ENCODE results near the gene TIMM50. TPM values are rescaled to one million over a fixed set of nuclear protein-coding genes. Genes with fewer than 3 reads are reported as not detected.

Gene TIMM50
- total RNA-seq, 1 experiment from 2014 or later = 174 TPM

DNA sequence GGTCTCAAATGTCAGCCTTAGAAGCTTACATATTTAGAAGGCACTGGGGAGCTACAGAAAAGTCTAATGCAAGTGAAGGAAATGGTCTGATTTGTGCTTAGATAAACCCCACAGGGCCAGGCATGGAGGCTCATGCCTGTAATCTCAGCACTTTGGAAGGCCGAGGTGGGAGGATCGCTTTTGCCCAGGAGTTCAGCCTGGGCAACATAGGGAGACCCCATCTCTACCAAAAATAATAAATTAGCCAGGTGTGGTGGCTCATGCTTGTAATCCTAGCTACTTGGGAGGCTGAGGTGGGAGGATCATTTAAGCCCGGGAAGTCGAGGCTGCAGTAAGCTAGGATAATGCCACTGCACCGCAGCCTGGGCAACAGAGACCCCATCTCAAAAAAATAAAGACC is 15.4 kb downstream of the TIMM50 start:
- DNase-seq (ENCODE audit: low spot score) = no peak
- Histone ChIP-seq H3K27me3 (replicated peaks; ENCODE audit: insufficient read depth, low read depth, low read length, poor library complexity) (peaks cover 20% of the 10 kb centered on the region), H3K36me3 (ENCODE audit: insufficient read depth, low read length, poor library complexity, severe bottlenecking) (peaks cover 8% of the 10 kb centered on the region), H3K4me3 (ENCODE audit: low read depth, low read length, poor library complexity, severe bottlenecking) (no peak overlapping the region), H3K4me1 (ENCODE audit: insufficient read depth, low read length, poor library complexity, severe bottlenecking) (peaks cover 13% of the 10 kb centered on the region), H3K9me3 (ENCODE audit: low read depth, low read length, poor library complexity, severe bottlenecking) (no peaks in the 10 kb centered on the region), H3K27ac (ENCODE audit: low read depth, low read length, poor library complexity, severe bottlenecking) (no peak overlapping the region)
- TF ChIP-seq, protein P1, sequence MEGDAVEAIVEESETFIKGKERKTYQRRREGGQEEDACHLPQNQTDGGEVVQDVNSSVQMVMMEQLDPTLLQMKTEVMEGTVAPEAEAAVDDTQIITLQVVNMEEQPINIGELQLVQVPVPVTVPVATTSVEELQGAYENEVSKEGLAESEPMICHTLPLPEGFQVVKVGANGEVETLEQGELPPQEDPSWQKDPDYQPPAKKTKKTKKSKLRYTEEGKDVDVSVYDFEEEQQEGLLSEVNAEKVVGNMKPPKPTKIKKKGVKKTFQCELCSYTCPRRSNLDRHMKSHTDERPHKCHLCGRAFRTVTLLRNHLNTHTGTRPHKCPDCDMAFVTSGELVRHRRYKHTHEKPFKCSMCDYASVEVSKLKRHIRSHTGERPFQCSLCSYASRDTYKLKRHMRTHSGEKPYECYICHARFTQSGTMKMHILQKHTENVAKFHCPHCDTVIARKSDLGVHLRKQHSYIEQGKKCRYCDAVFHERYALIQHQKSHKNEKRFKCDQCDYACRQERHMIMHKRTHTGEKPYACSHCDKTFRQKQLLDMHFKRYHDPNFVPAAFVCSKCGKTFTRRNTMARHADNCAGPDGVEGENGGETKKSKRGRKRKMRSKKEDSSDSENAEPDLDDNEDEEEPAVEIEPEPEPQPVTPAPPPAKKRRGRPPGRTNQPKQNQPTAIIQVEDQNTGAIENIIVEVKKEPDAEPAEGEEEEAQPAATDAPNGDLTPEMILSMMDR (conservative IDR thresholded peaks at IDR 0.05; ENCODE audit: low read depth, low read length) = no peak
- TF ChIP-seq EZH2 (IDR thresholded peaks at IDR 0.05; ENCODE audit: borderline replicate concordance, low read depth, low read length, poor library complexity, severe bottlenecking) = no peak
- ChIA-PET CTCF (interaction anchor here (0.6 kb wide), 1 partner anchor 56 kb away, joined by 3 read pairs; no protein-coding TSS in a partner anchor), POLR2A (ENCODE audit: low non-redundant PET) (no interaction called here)
- no TSS peak for BruUV-seq (replicated peaks)
- intact Hi-C loops (cut with micrococcal nuclease; ENCODE audit: unreplicated experiment) = no loop called here

DNA sequence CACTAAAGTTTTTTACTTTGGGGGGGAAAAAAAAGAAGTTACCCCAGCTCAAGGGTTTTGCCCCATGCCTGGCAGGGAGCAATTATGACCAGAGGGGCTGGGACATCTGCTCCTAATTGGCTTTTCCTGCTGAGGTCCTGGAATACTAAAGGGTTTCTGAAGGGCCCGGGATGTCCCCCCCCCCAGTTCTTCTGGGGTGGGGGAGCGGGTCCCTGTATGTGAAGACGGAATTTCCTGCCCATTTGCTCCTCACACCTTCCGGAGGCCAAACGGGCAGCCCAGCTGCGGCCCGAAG is 17.0 kb downstream of the TIMM50 start:
- BruUV-seq (replicated peaks) = no TSS peak
- Histone ChIP-seq H3K36me3 (ENCODE audit: insufficient read depth, low read length, poor library complexity, severe bottlenecking) (no peaks in the 10 kb centered on the region), H3K27ac (ENCODE audit: low read depth, low read length, poor library complexity, severe bottlenecking) (no peak overlapping the region), H3K9me3 (ENCODE audit: low read depth, low read length, poor library complexity, severe bottlenecking) (no peaks in the 10 kb centered on the region), H3K27me3 (replicated peaks; ENCODE audit: insufficient read depth, low read depth, low read length, poor library complexity) (peaks cover 20% of the 10 kb centered on the region), H3K4me1 (ENCODE audit: insufficient read depth, low read length, poor library complexity, severe bottlenecking) (peaks cover 13% of the 10 kb centered on the region), H3K4me3 (ENCODE audit: low read depth, low read length, poor library complexity, severe bottlenecking) (peak overlapping the region; percentile 26)
- CTCF ChIA-PET = interaction anchor here (0.6 to 1.0 kb wide), 2 partner anchors 30 to 44 kb away, joined by 3 read pairs; no protein-coding TSS in a partner anchor
- POLR2A ChIA-PET (ENCODE audit: low non-redundant PET) = no interaction called here
- intact Hi-C loops (cut with micrococcal nuclease; ENCODE audit: unreplicated experiment) = no loop called here
- TF ChIP-seq, protein P1 (conservative IDR thresholded peaks at IDR 0.05; ENCODE audit: low read depth, low read length) = no peak
- TF ChIP-seq EZH2 (IDR thresholded peaks at IDR 0.05; ENCODE audit: borderline replicate concordance, low read depth, low read length, poor library complexity, severe bottlenecking) = no peak
- DNase-seq (ENCODE audit: low spot score) = no peak

- peak overlapping the region; percentile 26 for H3K4me3 ChIP-seq (ENCODE audit: low read depth, low read length, poor library complexity, severe bottlenecking)
- no peak for TF ChIP-seq EZH2 (IDR thresholded peaks at IDR 0.05; ENCODE audit: borderline replicate concordance, low read depth, low read length, poor library complexity, severe bottlenecking)
- TF ChIP-seq, protein P1 (conservative IDR thresholded peaks at IDR 0.05; ENCODE audit: low read depth, low read length) = peak; percentile 59
- intact Hi-C loops (cut with micrococcal nuclease; ENCODE audit: unreplicated experiment) = no loop called here
- H3K4me1 ChIP-seq (ENCODE audit: insufficient read depth, low read length, poor library complexity, severe bottlenecking) = peaks cover 13% of the 10 kb centered on the region
- BruUV-seq (replicated peaks) = no TSS peak
- no peaks in the 10 kb centered on the region for H3K9me3 ChIP-seq (ENCODE audit: low read depth, low read length, poor library complexity, severe bottlenecking)
- ChIA-PET CTCF (interaction anchor here (0.6 to 1.0 kb wide), 3 partner anchors 30 to 45 kb away, joined by 3 read pairs; no protein-coding TSS in a partner anchor), POLR2A (ENCODE audit: low non-redundant PET) (no interaction called here)
- H3K27ac ChIP-seq (ENCODE audit: low read depth, low read length, poor library complexity, severe bottlenecking) = no peak overlapping the region
- H3K36me3 ChIP-seq (ENCODE audit: insufficient read depth, low read length, poor library complexity, severe bottlenecking) = no peaks in the 10 kb centered on the region
- peaks cover 20% of the 10 kb centered on the region for H3K27me3 ChIP-seq (replicated peaks; ENCODE audit: insufficient read depth, low read depth, low read length, poor library complexity)
- peak; percentile 65 for DNase-seq (ENCODE audit: low spot score)
Measured at GRCh38 chr19:39497996-39498797, 17.6 kb downstream of the TIMM50 start.

Measured in A673 (cell line).